Liver (tissue), 9 donors: ENCODE measurements around the gene RTL1. TPM values are rescaled to one million over a fixed set of nuclear protein-coding genes. Genes with fewer than 3 reads are reported as not detected.

Experiments used
- DNase-seq: peaks from one replicate; pipeline ENCODE4 v3.0.0-alpha.2; 2017; ENCODE audit warnings: low spot score
- H3K27ac ChIP-seq, 2 donors: one replicate each; pipeline ENCODE4 v1.7.0; 2013; ENCODE audit warnings: inconsistent platforms in 2 of 2, low read length in 2 of 2, control low read depth in 1 of 2, low read depth in 1 of 2, mild to moderate bottlenecking in 1 of 2
- H3K27me3 ChIP-seq, 4 donors: one replicate each; pipeline versions ENCODE4 v1.6.1 to v1.7.0; 2013; ENCODE audit warnings: low read length in 3 of 4, inconsistent platforms in 1 of 4, mild to moderate bottlenecking in 1 of 4, moderate library complexity in 1 of 4; ENCODE audit not compliant: control insufficient read depth in 4 of 4, insufficient read depth in 4 of 4
- H3K36me3 ChIP-seq, 4 donors: one replicate each; pipeline versions ENCODE4 v1.6.1 to v1.7.0; 2013; ENCODE audit warnings: low read length in 3 of 4, mild to moderate bottlenecking in 3 of 4, low read depth in 1 of 4, moderate library complexity in 1 of 4; ENCODE audit not compliant: control insufficient read depth in 4 of 4, insufficient read depth in 3 of 4
- H3K4me1 ChIP-seq, 4 donors: one replicate each; pipeline versions ENCODE4 v1.6.1 to v1.7.0; 2013; ENCODE audit warnings: low read length in 3 of 4, mild to moderate bottlenecking in 3 of 4, moderate library complexity in 1 of 4; ENCODE audit not compliant: control insufficient read depth in 4 of 4, insufficient read depth in 4 of 4
- H3K4me3 ChIP-seq, 3 donors: one replicate each; pipeline versions ENCODE4 v1.6.1 to v1.7.0; 2013; ENCODE audit warnings: low read length in 3 of 3, control low read depth in 1 of 3, low read depth in 1 of 3, mild to moderate bottlenecking in 1 of 3
- H3K9ac ChIP-seq, 2 donors: one replicate each; pipeline ENCODE4 v1.7.0; 2013; ENCODE audit warnings: low read length in 2 of 2, mild to moderate bottlenecking in 2 of 2, moderate library complexity in 2 of 2, control low read depth in 1 of 2, low read depth in 1 of 2
- H3K9me3 ChIP-seq, 4 donors: one replicate each; pipeline versions ENCODE4 v1.6.1 to v1.7.0; 2013; ENCODE audit warnings: low read length in 3 of 4; ENCODE audit not compliant: control insufficient read depth in 4 of 4
- ATF3 ChIP-seq: IDR thresholded peaks from 2 replicates; pipeline ENCODE4 v1.6.1; 2016; ENCODE audit warnings: antibody characterized with exemption
- CTCF ChIP-seq: fragments of 150-350 bp; IDR thresholded peaks from 2 replicates; pipeline ENCODE4 v1.5.1; 2017; ENCODE audit warnings: improper control_type of control experiment, low read depth, low read length; ENCODE audit not compliant: missing input control
- FOXA1 ChIP-seq: IDR thresholded peaks from 2 replicates; pipeline ENCODE4 v1.6.1; 2016; ENCODE audit warnings: antibody characterized with exemption
- FOXA2 ChIP-seq: IDR thresholded peaks from 2 replicates; pipeline ENCODE4 v1.6.1; 2016; ENCODE audit warnings: antibody characterized with exemption
- GABPA ChIP-seq, 2 donors: IDR thresholded peaks in 1 of 2; conservative IDR thresholded peaks in 1 of 2; 2 replicates each; pipeline ENCODE4 v1.6.1; 2016; ENCODE audit warnings: antibody characterized with exemption in 2 of 2, mild to moderate bottlenecking in 1 of 2, moderate library complexity in 1 of 2
- HNF4A ChIP-seq, 2 donors: conservative IDR thresholded peaks; 2 replicates each; pipeline ENCODE4 v1.6.1; 2016; ENCODE audit warnings: antibody characterized with exemption in 2 of 2, mild to moderate bottlenecking in 2 of 2
- HNF4G ChIP-seq: IDR thresholded peaks from 2 replicates; pipeline ENCODE4 v1.6.1; 2016; ENCODE audit warnings: antibody characterized with exemption
- JUND ChIP-seq, 2 donors: IDR thresholded peaks; 2 replicates each; pipeline ENCODE4 v1.6.1; 2016; ENCODE audit warnings: antibody characterized with exemption in 2 of 2
- MAX ChIP-seq: IDR thresholded peaks from 2 replicates; pipeline ENCODE4 v1.6.1; 2016; ENCODE audit warnings: antibody characterized with exemption
- NR2F2 ChIP-seq: IDR thresholded peaks from 2 replicates; pipeline ENCODE4 v1.6.1; 2016; ENCODE audit warnings: antibody characterized with exemption
- RAD21 ChIP-seq, 2 donors: IDR thresholded peaks; 2 replicates each; pipeline ENCODE4 v1.6.1; 2016; ENCODE audit warnings: antibody characterized with exemption in 2 of 2, mild to moderate bottlenecking in 2 of 2
- REST ChIP-seq: IDR thresholded peaks from 2 replicates; pipeline ENCODE4 v1.6.1; 2016; ENCODE audit warnings: antibody characterized with exemption, mild to moderate bottlenecking
- RXRA ChIP-seq, 2 donors: IDR thresholded peaks; 2 replicates each; pipeline ENCODE4 v1.6.1; 2017 to 2018; ENCODE audit warnings: antibody characterized with exemption in 2 of 2, mild to moderate bottlenecking in 1 of 2
- SP1 ChIP-seq: IDR thresholded peaks from 2 replicates; pipeline ENCODE4 v1.6.1; 2018; ENCODE audit warnings: antibody characterized with exemption, mild to moderate bottlenecking
- TAF1 ChIP-seq: conservative IDR thresholded peaks from 2 replicates; pipeline ENCODE4 v1.6.1; 2016; ENCODE audit warnings: antibody characterized with exemption, mild to moderate bottlenecking
- YY1 ChIP-seq: IDR thresholded peaks from 2 replicates; pipeline ENCODE4 v1.6.1; 2016; ENCODE audit warnings: antibody characterized with exemption, mild to moderate bottlenecking
- ZBTB33 ChIP-seq: IDR thresholded peaks from 2 replicates; pipeline ENCODE4 v1.6.1; 2016; ENCODE audit warnings: antibody characterized with exemption
- WGBS: extraction: QIAGEN DNeasy Blood & Tissue Kit; methylation state at CpG from one replicate; pipeline ENCODE4 v1.1.7; 2013; 5-methylcytosine and 5-hydroxymethylcytosine counted together
- polyA plus RNA-seq, 2 donors: library from polyadenylated mRNA; stranded (reverse) in 1 of 2; unstranded in 1 of 2; fragments of 200-250 nt in 1 of 2; fragments of >200 nt in 1 of 2; fragmentation: Nextera tagmentation in 1 of 2; extraction: Ambion mirVana in 1 of 2; gene quantifications; one replicate each; pipeline versions ENCODE4 v1.2.1 to v1.2.3, GENCODE V29; 2013 to 2015
- total RNA-seq, 2 donors: library from RNA; depleted of rRNA; stranded (reverse); fragments of >200 nt; gene quantifications; one replicate each; pipeline ENCODE4 v1.2.3, GENCODE V29; 2014
- donor health status: healthy.
- donor health status: healthy.
- donor health status: healthy.
- donor health status: healthy.
- donor health status: healthy.

The RTL1 gene
- total and polyA plus RNA-seq, 4 donors, result 0.04 to 0.05 TPM; not detected in 2

- Histone ChIP-seq H3K4me1 (no peaks in the 10 kb centered on the region), H3K9ac (no peak overlapping the region), H3K27ac (no peak overlapping the region), H3K9me3 (peaks cover 0 to 5% (median 3%) of the 10 kb centered on the region in 4 donors), H3K27me3 (no peaks in the 10 kb centered on the region), H3K4me3 (no peak overlapping the region), H3K36me3 (no peaks in the 10 kb centered on the region)
- DNase-seq, result no peak
- no peak for TF ChIP-seq RXRA (IDR thresholded peaks at IDR 0.05)
- no peak for TF ChIP-seq RAD21 (IDR thresholded peaks at IDR 0.05)
- TF ChIP-seq HNF4A (conservative IDR thresholded peaks at IDR 0.05), result no peak
- no peak for TF ChIP-seq CTCF
- TF ChIP-seq NR2F2, result no peak
- no peak for TF ChIP-seq YY1
- TF ChIP-seq ATF3, result no peak
- no peak for TF ChIP-seq ZBTB33
- TF ChIP-seq MAX, result no peak
- TF ChIP-seq REST, result no peak
- TF ChIP-seq HNF4G, result no peak
- no peak for TF ChIP-seq SP1
- no peak for TF ChIP-seq GABPA (IDR thresholded peaks at IDR 0.05 in 1 of 2, conservative IDR thresholded peaks at IDR 0.05 in 1 of 2)
- 73% methylated on average over 5 of the region's 5 CpGs for WGBS
Measured at GRCh38 chr14:100885617-100886016, 17.9 kb downstream of the RTL1 start.

- no peak for DNase-seq
- H3K4me3 ChIP-seq, result no peak overlapping the region
- H3K27ac ChIP-seq, result no peak overlapping the region
- TF ChIP-seq FOXA2, result no peak
- TF ChIP-seq FOXA1, result no peak
- TF ChIP-seq RAD21 (IDR thresholded peaks at IDR 0.05), result no peak
- no peak for TF ChIP-seq HNF4A (conservative IDR thresholded peaks at IDR 0.05)
- no peak for TF ChIP-seq HNF4G
- no peak for TF ChIP-seq GABPA (IDR thresholded peaks at IDR 0.05 in 1 of 2, conservative IDR thresholded peaks at IDR 0.05 in 1 of 2)
- TF ChIP-seq SP1, result no peak
- no peak for TF ChIP-seq REST
- no peak for TF ChIP-seq RXRA (IDR thresholded peaks at IDR 0.05)
- TF ChIP-seq NR2F2, result no peak
- no peak for TF ChIP-seq ATF3
- TF ChIP-seq ZBTB33, result no peak
- TF ChIP-seq JUND (IDR thresholded peaks at IDR 0.05), result no peak
- TF ChIP-seq TAF1, result no peak
- no peak for TF ChIP-seq YY1
Measured at GRCh38 chr14:100885196-100885595, 18.3 kb downstream of the RTL1 start.

More at GRCh38 chr14:100885196-100885595, 18.3 kb downstream of the RTL1 start:
- Histone ChIP-seq H3K4me1 (no peaks in the 10 kb centered on the region), H3K27me3 (no peaks in the 10 kb centered on the region), H3K9ac (no peak overlapping the region), H3K9me3 (peaks cover 0 to 5% (median 3%) of the 10 kb centered on the region in 4 donors), H3K36me3 (no peaks in the 10 kb centered on the region)
- 79% methylated on average over 2 of the region's 2 CpGs for WGBS
